ENCODE data around the gene TPCN1.

The TPCN1 gene

GRCh38 chr12:113226696-113227568, 5.7 kb downstream of the TPCN1 start:
- DNase-seq, result no peak

GRCh38 chr12:113227686-113228391, 6.6 kb downstream of the TPCN1 start:
- no peak for DNase-seq

GRCh38 chr12:113228394-113229028, 7.2 kb downstream of the TPCN1 start:
- DNase-seq, result no peak

GRCh38 chr12:113230315-113231234, 9.3 kb downstream of the TPCN1 start:
- no peak for DNase-seq

GRCh38 chr12:113231235-113232088, 10.2 kb downstream of the TPCN1 start:
- no peak for DNase-seq

- DNase-seq, result no peak
Observed at GRCh38 chr12:113232089-113232839, 11.0 kb downstream of the TPCN1 start.

GRCh38 chr12:113232840-113233585, 11.7 kb downstream of the TPCN1 start:
- DNase-seq, result peak; percentile 86

GRCh38 chr12:113233967-113234366, 12.7 kb downstream of the TPCN1 start:
- DNase-seq, result no peak

- DNase-seq, result no peak
Observed at GRCh38 chr12:113234483-113234882, 13.2 kb downstream of the TPCN1 start.

- no peak for DNase-seq
Observed at GRCh38 chr12:113235976-113236375, 14.7 kb downstream of the TPCN1 start.

- no peak for DNase-seq
Observed at GRCh38 chr12:113236539-113237399, 15.5 kb downstream of the TPCN1 start.

- DNase-seq, result no peak
Observed at GRCh38 chr12:113237748-113238147, 16.5 kb downstream of the TPCN1 start.

- no peak for DNase-seq
Observed at GRCh38 chr12:113238309-113238708, 17.0 kb downstream of the TPCN1 start.

GRCh38 chr12:113239288-113239771, 18.1 kb downstream of the TPCN1 start:
- no peak for DNase-seq

GRCh38 chr12:113239811-113240331, 18.6 kb downstream of the TPCN1 start:
- DNase-seq, result no peak

GRCh38 chr12:113240395-113240794, 19.1 kb downstream of the TPCN1 start:
- no peak for DNase-seq

GRCh38 chr12:113241191-113242025, 20.1 kb downstream of the TPCN1 start:
- no peak for DNase-seq

GRCh38 chr12:113242026-113242418, 20.8 kb downstream of the TPCN1 start:
- no peak for DNase-seq
